Embryonic facial prominence (tissue), 1 donor: Measurements from ENCODE around the gene GPR132.
"Not testable (repeated sequence)": the region's sequence is repeated elsewhere in the genome, so short reads cannot be mapped to it uniquely, and the experiment has no call there.

Experiments used
- DNase-seq: peaks from one replicate; pipeline ENCODE4 v3.0.0-alpha.2; 2016; ENCODE audit errors: extremely low spot score

Gene GPR132

GRCh38 chr14:105091517-105092170 is 26.4 kb upstream of the GPR132 start:
- DNase-seq = no peak

- DNase-seq = no peak
These were observed 25.9 kb upstream of the GPR132 start for GRCh38 chr14:105091054-105091516.

DNA sequence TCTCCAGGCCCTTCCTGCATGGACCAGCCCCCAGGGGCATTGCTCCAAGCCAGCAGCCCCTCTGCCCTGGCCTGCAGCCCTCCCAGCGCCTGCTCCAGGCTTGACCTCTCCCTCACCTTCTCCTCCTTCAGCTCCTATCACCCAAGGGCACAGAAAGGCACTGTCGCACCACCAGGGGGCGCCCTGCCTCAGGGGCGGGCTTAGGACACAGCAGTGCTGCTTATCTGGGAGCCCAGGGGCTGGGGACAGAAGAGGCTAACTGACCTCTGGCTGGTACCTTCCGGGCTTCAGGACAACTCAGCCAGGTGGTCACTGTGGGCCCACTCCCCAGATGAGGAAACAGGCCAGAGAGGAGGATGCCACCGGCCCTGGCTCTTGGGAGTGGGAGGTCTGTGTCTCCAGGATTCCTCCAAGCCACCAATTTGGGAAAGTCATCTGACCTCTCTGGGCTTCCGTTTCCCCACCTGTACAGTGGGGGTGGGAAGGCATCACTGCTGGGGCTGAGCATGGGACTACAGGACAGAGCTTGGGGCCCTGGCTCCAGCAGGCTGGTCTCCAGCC is 25.3 kb upstream of the GPR132 start:
- DNase-seq = no peak

DNA sequence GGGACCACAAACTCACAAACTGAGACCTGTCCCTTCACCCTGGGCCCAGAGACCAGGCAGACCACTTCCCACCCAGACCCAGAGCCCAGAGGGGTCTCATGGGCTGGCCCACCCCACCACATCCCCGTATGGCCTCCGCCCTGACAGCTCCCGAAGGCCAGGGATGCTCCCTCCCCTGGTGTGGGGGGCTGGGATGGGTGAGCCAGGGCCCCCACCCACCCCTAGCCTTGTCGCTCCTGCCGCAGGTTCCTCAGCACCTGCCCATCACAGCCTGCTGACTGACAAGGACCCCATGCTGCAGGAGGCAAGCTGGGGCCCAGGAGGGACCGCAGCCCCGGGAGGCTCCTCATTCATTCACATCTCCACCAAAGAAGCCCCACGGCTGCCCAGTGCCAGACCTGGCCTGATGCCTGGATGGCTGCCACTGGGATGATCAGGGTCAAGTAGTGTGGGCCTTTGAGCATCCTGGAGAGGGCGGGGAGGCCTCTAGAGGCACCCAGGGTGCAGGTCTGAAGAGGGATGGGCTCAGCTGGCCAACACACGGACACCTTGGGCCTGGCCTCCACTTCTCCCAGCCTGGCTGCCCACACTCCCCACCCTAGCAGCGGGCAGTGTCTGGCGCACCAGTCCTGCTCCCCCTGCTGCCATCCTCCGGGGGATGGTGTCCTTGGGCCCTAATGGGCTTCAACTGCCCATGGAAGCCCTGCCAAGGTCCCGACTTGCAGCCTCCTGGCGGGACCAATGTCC is 24.7 kb upstream of the GPR132 start:
- no peak for DNase-seq

DNA sequence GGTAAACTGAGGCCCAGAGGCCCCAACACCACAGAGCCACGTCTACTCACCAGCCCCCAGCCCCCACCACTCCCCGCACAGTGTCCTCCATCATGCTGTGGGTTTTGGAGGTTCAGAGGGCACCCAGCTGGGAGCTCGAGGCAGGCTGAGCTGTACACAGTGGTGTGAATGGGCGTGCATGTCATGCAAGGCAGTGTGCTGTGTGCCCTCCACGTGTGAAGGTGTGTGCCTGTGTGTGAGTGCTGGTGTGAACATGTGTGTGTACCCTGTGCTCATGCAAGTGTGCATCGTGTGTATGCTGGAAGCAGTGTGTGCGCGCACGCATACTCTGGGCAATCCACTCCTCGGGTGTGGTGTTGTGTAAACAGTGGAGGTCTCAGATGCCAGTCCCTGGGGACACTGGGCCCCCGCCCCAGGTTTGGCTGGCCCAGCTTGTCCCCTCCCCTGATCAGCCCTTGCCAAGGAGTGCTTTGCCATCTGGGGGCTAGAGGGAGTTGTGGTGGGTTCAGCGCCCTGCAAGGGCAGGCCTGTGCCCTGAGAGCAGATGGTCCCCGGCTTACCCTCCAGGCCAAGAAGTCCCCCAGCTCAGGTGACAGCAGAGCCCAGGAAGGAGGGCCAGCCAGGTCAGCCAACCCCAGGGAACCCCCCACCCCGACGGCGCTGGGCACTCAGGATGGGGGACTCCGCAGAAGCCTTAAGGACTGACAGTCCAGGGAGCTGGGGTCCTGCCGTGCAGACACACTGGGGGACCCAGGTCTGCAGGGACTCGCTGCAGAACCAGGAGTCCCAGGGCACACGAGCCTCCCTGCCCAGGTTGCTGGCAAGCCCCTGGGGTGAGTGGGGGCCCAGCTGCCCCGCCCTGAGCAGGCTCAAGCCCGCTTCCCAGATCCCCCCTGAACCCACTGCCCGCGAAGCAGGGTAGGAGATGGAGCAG is 23.8 kb upstream of the GPR132 start:
- DNase-seq = no peak

- no peak for DNase-seq
These were observed 23.0 kb upstream of the GPR132 start for GRCh38 chr14:105087963-105088811.

GRCh38 chr14:105087308-105087962 is 22.2 kb upstream of the GPR132 start:
- no peak for DNase-seq

DNA sequence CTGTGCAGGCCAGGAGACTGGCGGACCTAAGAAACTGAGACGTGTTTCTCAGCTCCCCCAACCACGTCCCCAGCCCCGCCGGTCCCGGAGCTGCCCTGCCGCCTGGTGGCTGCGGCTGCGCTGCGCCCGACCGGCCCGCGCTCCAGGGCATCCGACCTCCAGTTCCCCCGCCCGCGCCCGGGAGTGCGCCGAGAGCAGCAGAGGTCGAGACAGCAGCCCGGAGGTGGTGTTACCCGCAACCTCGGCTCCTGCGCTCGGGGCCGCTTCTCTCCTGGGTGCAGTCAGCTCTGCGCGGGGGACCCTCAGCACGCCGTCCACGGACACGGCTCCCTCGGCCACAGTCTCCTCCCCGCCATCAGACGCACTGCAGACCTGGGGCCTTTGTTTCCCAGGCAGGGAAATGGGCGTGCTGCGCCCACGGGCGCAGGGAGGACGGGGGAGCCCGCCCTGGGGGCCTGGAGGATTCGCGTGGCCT is 21.6 kb upstream of the GPR132 start:
- DNase-seq = no peak

DNA sequence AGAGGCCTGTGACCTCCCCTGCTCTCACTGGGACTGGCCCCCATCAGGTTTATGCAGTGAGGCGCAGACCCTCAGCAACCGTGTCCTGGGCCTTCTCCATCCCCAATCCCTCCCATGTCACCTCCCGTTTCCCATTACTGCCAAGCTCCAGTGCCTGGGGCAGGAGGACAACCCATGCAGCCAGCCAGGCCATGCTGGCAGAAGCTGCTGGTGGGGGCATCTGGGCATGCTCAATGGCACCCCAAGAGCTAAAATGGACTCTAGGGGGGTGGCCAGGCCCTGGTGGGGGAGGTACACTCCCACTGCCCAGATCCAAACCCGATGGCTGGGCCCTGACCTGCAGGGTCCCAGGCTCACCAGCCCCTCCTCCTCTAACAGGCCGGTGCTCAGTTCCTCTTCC is 20.5 kb upstream of the GPR132 start:
- no peak for DNase-seq

DNA sequence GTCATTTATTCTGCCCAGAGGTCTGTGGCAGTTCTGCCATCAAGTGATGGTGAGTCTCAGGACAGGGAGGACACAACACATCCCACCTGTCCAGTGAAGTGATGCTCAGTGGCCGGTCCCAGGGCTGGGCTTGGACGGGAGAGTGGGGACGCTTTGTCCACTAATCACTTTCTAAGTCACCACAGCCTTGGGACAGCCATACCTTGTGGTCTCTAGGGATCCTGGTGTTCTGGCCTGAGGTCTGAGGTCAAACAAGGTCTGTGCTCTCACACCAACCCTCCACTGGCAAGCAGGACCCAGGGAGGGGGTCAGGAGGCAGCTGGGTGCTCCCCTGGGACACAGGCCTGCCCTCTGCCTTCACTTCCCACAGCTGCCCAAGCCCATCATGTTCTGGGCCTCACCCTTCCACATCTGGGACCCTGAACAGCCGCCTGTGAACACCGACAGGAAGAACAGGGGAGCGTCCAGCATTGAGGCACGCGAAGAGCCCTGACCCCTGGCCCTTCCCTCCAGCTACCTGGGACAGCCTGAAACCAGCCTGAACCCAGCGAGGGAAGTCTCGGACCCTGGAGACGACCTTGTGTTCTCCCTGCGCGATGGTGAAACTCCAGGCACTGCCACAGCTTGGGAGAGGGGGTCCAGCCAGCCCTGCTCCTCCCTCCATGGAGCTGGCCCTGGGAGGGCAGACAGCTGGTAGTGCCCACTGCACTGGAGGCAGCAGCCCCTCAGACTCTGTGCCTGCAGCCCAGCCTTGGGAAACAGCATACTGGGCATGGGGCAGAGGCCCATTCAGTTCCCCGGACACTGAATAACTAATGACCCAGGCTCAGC is 19.7 kb upstream of the GPR132 start:
- no peak for DNase-seq

DNA sequence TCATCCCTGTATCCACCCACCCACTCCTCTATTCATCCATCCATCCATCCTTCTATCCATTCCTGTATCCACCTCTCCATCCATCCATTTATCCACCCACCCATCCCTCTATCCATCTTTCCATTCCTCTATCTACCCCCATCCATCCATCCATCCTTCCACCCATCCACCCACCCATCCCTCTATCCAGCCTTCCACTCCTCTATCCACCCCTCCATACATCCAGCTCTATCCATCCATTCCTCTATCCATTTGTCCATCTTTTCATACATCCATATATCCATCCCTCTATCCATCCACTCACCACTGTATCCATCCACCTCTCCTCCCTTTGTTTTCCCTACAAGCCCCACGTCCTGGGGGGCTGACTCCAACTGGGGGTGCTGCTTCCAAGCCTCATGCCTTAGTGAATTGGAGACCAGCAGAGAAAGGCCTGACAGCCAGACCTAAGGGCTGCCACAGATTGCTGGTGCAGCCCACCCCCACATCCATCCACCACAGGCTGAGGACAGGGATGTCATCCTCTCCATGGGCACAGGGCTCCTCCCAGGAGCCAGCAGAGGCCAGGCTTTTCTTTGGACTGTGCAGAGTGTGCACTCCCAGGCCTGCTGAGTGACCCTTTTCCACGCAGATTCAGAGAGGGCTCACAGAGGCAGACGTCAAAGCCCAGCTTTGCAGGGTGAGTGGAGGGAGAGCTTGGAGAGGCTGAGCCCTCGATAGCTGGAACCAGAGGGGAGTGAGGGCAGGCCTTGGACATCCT is 18.9 kb upstream of the GPR132 start:
- no peak for DNase-seq

- no peak for DNase-seq
These were observed 17.5 kb upstream of the GPR132 start for GRCh38 chr14:105082703-105083102.

DNA sequence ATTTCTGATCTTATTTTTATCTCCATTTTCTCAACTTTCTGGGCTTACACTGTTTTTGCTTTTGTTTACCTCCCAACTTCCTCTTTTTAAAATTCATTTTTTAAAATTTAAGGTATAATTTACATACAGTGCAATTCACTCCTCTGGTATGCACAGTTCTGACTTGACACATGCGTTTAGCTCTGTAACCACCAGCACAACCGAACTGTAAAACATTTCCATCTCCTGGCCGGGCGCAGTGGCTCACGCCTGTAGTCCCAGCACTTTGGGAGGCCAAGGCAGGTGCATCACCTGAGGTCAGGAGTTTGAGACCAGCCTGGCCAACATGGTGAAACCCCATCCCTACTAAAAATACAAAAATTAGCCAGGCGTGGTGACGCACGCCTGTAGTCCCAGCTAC is 16.2 kb upstream of the GPR132 start:
- not testable (repeated sequence) for DNase-seq

DNA sequence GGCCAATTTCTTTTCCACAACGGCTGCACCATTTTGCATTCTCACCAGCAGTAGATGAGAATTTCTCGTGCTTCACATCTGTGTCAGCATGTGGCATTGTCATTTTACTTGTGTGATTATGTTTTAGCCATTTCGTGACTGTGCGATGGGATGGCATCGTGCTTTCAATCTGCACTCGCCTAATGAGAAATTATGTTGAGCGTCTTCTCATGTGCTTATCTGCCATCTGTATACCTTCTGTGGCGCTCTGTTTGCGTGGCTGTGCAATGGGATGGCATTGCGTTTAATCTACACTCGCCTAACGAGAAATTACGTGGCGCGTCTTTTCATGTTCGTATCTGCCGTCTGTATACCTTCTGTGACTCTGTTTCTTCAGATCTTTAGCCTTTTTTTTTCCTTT is 14.9 kb upstream of the GPR132 start:
- no peak for DNase-seq

- no peak for DNase-seq
These were observed 13.1 kb upstream of the GPR132 start for GRCh38 chr14:105078294-105078693.

- DNase-seq = no peak
These were observed 12.4 kb upstream of the GPR132 start for GRCh38 chr14:105077649-105077995.

GRCh38 chr14:105076805-105077648 is 11.8 kb upstream of the GPR132 start:
- DNase-seq = no peak

DNA sequence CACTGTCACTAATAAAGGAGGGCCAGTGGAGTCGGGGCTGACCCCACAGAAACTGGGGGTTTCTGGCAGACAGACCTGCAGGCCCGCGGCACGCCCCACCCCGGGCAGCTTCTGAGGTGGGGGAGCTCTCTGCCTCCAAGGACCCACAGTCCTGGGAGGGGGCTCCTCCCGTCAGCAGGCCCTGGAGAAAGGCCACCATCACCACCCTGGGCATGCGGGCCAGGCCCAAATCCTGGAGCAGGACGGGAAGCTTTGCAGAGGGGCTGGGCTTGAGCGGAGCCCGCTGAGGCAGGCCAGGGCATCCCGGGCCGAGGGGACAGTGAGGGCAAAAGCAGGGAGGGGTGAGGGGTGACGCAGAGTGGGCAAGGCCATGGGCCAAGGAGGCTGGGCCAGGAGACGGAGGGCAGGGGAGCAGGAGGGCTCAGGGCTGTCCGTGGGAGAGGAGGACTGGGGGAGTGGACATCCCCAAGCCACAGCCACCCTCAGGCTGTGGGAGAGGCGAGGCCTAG is 11.1 kb upstream of the GPR132 start:
- DNase-seq = no peak
